Measurements from ENCODE around the gene DNAI7. TPM values are rescaled to one million over a fixed set of nuclear protein-coding genes. Genes with fewer than 3 reads are reported as not detected.

DNAI7 gene
- total and polyA plus RNA-seq, 8 donors, result 0.63 to 2.0 (median 0.91) TPM

DNA sequence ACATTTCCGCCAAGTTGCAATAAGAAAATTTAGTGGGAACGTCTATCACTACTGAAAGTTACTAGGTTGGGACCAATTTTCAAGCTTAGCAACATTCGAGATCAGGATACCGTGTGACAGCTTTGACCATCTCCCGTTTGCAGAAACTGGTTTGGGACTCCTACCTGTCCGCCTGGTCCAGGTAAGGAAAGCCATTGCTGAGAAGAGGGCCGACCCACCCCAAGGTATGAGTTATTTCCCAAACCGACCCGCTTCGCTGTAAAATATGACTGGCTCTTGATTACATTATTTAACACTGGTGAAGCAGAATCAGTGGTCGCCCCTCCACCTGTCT is 271 bp downstream of the DNAI7 start:
- no peak for DNase-seq
- no peaks in the 10 kb centered on the region for H3K9me3 ChIP-seq
- WGBS, 2 donors, result 5 to 6% methylated on average over 11 of the region's 11 CpGs
- no peaks in the 10 kb centered on the region for H3K36me3 ChIP-seq
- H3K27me3 ChIP-seq, result no peaks in the 10 kb centered on the region
- peak overlapping the region; percentile 85 to 93 (median 92) for H3K27ac ChIP-seq
- TF ChIP-seq, protein P1, sequence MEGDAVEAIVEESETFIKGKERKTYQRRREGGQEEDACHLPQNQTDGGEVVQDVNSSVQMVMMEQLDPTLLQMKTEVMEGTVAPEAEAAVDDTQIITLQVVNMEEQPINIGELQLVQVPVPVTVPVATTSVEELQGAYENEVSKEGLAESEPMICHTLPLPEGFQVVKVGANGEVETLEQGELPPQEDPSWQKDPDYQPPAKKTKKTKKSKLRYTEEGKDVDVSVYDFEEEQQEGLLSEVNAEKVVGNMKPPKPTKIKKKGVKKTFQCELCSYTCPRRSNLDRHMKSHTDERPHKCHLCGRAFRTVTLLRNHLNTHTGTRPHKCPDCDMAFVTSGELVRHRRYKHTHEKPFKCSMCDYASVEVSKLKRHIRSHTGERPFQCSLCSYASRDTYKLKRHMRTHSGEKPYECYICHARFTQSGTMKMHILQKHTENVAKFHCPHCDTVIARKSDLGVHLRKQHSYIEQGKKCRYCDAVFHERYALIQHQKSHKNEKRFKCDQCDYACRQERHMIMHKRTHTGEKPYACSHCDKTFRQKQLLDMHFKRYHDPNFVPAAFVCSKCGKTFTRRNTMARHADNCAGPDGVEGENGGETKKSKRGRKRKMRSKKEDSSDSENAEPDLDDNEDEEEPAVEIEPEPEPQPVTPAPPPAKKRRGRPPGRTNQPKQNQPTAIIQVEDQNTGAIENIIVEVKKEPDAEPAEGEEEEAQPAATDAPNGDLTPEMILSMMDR (IDR thresholded peaks at IDR 0.05), result no peak
- no peak for FAIRE-seq
- no peaks in the 10 kb centered on the region for H3K4me1 ChIP-seq
- intact Hi-C loops (cut with DNase I), result no loop called here
- ATAC-seq, result peak; percentile 22 to 40 (median 28)
- peak overlapping the region; percentile 31 to 78 (median 61) for H3K4me3 ChIP-seq

DNA sequence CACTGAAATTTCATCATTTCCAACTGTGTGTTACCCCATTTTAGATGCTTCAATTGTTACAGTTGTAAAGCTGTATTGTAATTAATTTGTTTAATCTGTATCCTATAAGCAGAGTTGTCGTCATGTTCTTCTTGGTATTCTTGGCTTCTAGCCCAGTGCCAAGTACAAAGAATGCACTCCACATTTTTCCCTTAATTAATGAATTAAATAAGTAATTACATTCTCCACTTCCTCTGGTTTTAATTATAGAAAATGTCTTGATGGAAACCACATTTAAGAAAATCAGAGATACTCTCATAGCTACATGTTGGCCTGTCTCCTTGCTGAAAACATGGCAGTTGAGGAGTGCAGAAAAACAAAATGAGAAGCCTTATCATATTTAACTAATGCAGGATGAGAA is 746 bp downstream of the DNAI7 start:
- FAIRE-seq (no peak), DNase-seq (no peak), ATAC-seq (no peak)
- peak overlapping the region in 3 of 4 donors; percentile 91 to 93 (median 93) for H3K27ac ChIP-seq
- no peaks in the 10 kb centered on the region for H3K36me3 ChIP-seq
- intact Hi-C loops (cut with DNase I), result no loop called here
- TF ChIP-seq, protein P1 (IDR thresholded peaks at IDR 0.05), result no peak
- H3K27me3 ChIP-seq, result no peaks in the 10 kb centered on the region
- H3K4me3 ChIP-seq, result peak overlapping the region in 2 of 4 donors; percentile 67 to 78
- no peaks in the 10 kb centered on the region for H3K9me3 ChIP-seq
- no peaks in the 10 kb centered on the region for H3K4me1 ChIP-seq
- 25 to 27% methylated on average over 1 of the region's 1 CpG for WGBS, 2 donors

DNA sequence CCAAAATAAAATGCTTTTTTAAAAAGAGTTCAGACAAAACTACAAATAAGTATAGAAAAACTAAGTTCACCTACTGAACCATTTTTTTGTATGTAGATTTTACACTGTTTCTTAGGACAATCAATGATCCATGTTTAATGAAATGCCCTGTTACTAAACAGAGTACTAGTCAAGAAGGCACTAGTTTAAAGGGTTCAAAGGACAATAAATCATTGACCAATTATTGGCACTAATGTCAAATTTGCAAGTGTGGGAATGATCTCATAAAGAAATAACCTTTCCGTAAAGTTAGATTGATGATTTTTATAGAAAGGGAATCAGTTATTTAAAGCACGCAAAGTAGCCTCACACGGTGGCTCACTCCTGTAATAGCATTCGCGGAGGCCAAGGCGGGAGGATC is 4.2 kb downstream of the DNAI7 start:
- WGBS, 2 donors, result 93 to 95% methylated on average over 6 of the region's 6 CpGs
- intact Hi-C loops (cut with DNase I), result no loop called here
- Histone ChIP-seq H3K9me3 (no peaks in the 10 kb centered on the region), H3K4me3 (no peak overlapping the region), H3K36me3 (no peaks in the 10 kb centered on the region), H3K27me3 (no peaks in the 10 kb centered on the region), H3K27ac (no peak overlapping the region), H3K4me1 (no peaks in the 10 kb centered on the region)
- ATAC-seq (no peak), DNase-seq (no peak), FAIRE-seq (no peak)
- TF ChIP-seq, protein P1 (IDR thresholded peaks at IDR 0.05), result no peak

DNA sequence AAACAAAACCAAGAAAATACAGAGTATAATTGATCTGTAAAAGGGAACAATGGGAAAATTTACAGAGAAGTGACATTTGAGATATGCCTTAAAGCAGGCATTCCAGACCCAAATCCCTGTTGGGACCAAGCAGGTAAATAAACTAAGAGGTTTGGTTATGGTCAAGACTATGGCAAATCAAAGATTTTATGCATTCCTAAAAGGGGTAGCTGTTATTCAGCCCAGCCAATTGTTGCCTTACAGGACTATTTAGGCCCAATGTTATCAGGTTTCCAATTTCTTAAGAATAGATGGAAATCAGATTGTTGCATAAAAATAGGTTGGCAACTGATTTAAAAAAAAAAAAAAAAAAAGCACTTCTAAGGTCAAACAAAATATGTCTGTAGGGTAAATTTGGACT is 5.3 kb downstream of the DNAI7 start:
- TF ChIP-seq, protein P1 (IDR thresholded peaks at IDR 0.05), result no peak
- FAIRE-seq (no peak), DNase-seq (no peak), ATAC-seq (no peak)
- no peaks in the 10 kb centered on the region for H3K36me3 ChIP-seq
- intact Hi-C loops (cut with DNase I), result no loop called here
- no peak overlapping the region for H3K27ac ChIP-seq
- H3K9me3 ChIP-seq, result no peaks in the 10 kb centered on the region
- no peaks in the 10 kb centered on the region for H3K4me1 ChIP-seq
- no peak overlapping the region for H3K4me3 ChIP-seq
- no peaks in the 10 kb centered on the region for H3K27me3 ChIP-seq

DNA sequence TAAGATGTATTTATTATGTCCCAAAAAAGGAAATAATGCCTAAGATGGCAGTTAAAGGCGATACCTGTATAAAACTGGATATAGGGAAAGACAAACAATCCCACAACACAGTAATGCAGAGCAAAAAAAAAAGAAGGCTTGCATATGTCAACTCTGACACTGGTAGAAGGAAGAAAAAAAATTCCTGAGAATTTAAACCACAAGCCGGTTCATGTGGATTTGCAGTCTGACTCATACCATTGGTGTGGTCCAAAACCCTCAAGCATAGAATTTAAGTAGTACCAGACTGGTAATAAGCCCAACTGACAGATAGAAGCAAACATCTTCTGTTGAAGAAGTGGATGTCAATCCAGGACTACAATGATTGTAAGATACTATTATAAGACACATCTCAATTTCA is 7.2 kb downstream of the DNAI7 start:
- WGBS, 2 donors, result 93 to 96% methylated on average over 2 of the region's 2 CpGs
- intact Hi-C loops (cut with DNase I), result no loop called here
- no peak overlapping the region for H3K27ac ChIP-seq
- no peak overlapping the region for H3K4me3 ChIP-seq
- ATAC-seq (no peak), FAIRE-seq (no peak), DNase-seq (no peak)
- H3K36me3 ChIP-seq, result no peaks in the 10 kb centered on the region
- no peaks in the 10 kb centered on the region for H3K4me1 ChIP-seq
- no peaks in the 10 kb centered on the region for H3K27me3 ChIP-seq
- H3K9me3 ChIP-seq, result no peaks in the 10 kb centered on the region
- TF ChIP-seq, protein P1 (IDR thresholded peaks at IDR 0.05), result no peak
